HepG2 (cell line): ENCODE measurements around the gene SEC14L2. TPM values are rescaled to one million over a fixed set of nuclear protein-coding genes. Genes with fewer than 3 reads are reported as not detected.

ENCODE experiments used
- ATF7 ChIP-seq, 2 experiments: fragments of 450-650 bp in 1 of 2; sonication (generic) in 1 of 2; formaldehyde crosslinking in 1 of 2; IDR thresholded peaks; 2 replicates each; pipeline versions ENCODE4 v1.4.0 to v1.6.1; 2016 to 2020; ENCODE audit warnings: antibody characterized with exemption in 1 of 2, mild to moderate bottlenecking in 1 of 2, missing genetic modification reagents in 1 of 2
- BCL3 ChIP-seq: sonication (generic); formaldehyde crosslinking; IDR thresholded peaks from 2 replicates; pipeline ENCODE4 v1.5.1; 2020; ENCODE audit warnings: mild to moderate bottlenecking, missing genetic modification reagents, moderate library complexity
- ERF ChIP-seq: IDR thresholded peaks from 2 replicates; pipeline ENCODE4 v1.6.1; 2018; ENCODE audit warnings: missing biosample characterization, missing genetic modification reagents
- FOSL2 ChIP-seq: sonication (generic); formaldehyde crosslinking; IDR thresholded peaks from 2 replicates; pipeline ENCODE4 v1.4.0; 2020; ENCODE audit warnings: missing genetic modification reagents
- FOXA3 ChIP-seq: IDR thresholded peaks from 2 replicates; pipeline ENCODE4 v1.6.1; 2016; ENCODE audit warnings: missing genetic modification reagents, missing compliant biosample characterization
- FOXK2 ChIP-seq: fragments of 450-650 bp; IDR thresholded peaks from 2 replicates; pipeline ENCODE4 v1.6.1; 2016
- FOXO4 ChIP-seq: sonication (generic); formaldehyde crosslinking; conservative IDR thresholded peaks from 2 replicates; pipeline ENCODE4 v1.8.1; 2023; ENCODE audit warnings: missing genetic modification reagents
- GZF1 ChIP-seq: sonication (generic); formaldehyde crosslinking; IDR thresholded peaks from 2 replicates; pipeline ENCODE4 v1.5.1; 2020; ENCODE audit warnings: mild to moderate bottlenecking, missing genetic modification reagents
- HMGXB4 ChIP-seq, 2 experiments: sonication (generic) in 1 of 2; formaldehyde crosslinking in 1 of 2; IDR thresholded peaks; 2 replicates each; pipeline versions ENCODE4 v1.4.0 to v1.6.1; 2018 to 2020; ENCODE audit warnings: missing genetic modification reagents in 2 of 2, borderline replicate concordance in 1 of 2, low read depth in 1 of 2, mild to moderate bottlenecking in 1 of 2, missing biosample characterization in 1 of 2
- HNRNPK ChIP-seq: fragments of 200-400 bp; formaldehyde crosslinking; IDR thresholded peaks from 2 replicates; pipeline ENCODE4 v1.6.1; 2018; ENCODE audit warnings: low read length, low read depth, moderate library complexity, mild to moderate bottlenecking; ENCODE audit not compliant: poor library complexity, severe bottlenecking
- JDP2 ChIP-seq: sonication (generic); formaldehyde crosslinking; IDR thresholded peaks from 2 replicates; pipeline ENCODE4 v1.8.1; 2022; ENCODE audit warnings: missing genetic modification reagents, borderline replicate concordance
- KAT7 ChIP-seq: IDR thresholded peaks from 2 replicates; pipeline ENCODE4 v1.6.1; 2018; ENCODE audit warnings: borderline replicate concordance, missing compliant biosample characterization
- SP2 ChIP-seq: sonication (generic); formaldehyde crosslinking; IDR thresholded peaks from 2 replicates; pipeline ENCODE4 v1.5.1; 2020; ENCODE audit warnings: mild to moderate bottlenecking, missing genetic modification reagents
- TAF15 ChIP-seq: fragments of 200-400 bp; formaldehyde crosslinking; IDR thresholded peaks from one replicate; pipeline ENCODE4 v1.6.1; 2018; ENCODE audit warnings: mild to moderate bottlenecking, low read depth, low read length; ENCODE audit not compliant: poor library complexity, severe bottlenecking
- TOPORS ChIP-seq: sonication (generic); formaldehyde crosslinking; IDR thresholded peaks from 2 replicates; pipeline ENCODE4 v1.8.0; 2023; ENCODE audit warnings: mild to moderate bottlenecking, missing genetic modification reagents
- USF2 ChIP-seq, 2 experiments: sonication (generic) in 1 of 2; formaldehyde crosslinking in 1 of 2; IDR thresholded peaks; 2 replicates each; pipeline versions ENCODE4 v1.5.1 to v1.6.1; 2011 to 2020; ENCODE audit warnings: borderline replicate concordance in 1 of 2, low read depth in 1 of 2, low read length in 1 of 2, mild to moderate bottlenecking in 1 of 2, missing genetic modification reagents in 1 of 2, moderate library complexity in 1 of 2
- ZNF138 ChIP-seq: sonication (generic); formaldehyde crosslinking; IDR thresholded peaks from 2 replicates; pipeline ENCODE4 v1.5.0; 2020; ENCODE audit warnings: mild to moderate bottlenecking, low read depth, missing genetic modification reagents
- ZNF44 ChIP-seq: sonication (generic); formaldehyde crosslinking; IDR thresholded peaks from 2 replicates; pipeline ENCODE4 v1.5.1; 2020; ENCODE audit warnings: mild to moderate bottlenecking, missing genetic modification reagents
- ZNF496 ChIP-seq: sonication (generic); formaldehyde crosslinking; IDR thresholded peaks from 2 replicates; pipeline ENCODE4 v1.8.1; 2023; ENCODE audit warnings: mild to moderate bottlenecking, moderate library complexity, missing genetic modification reagents; ENCODE audit not compliant: insufficient replicate concordance
- ZNF556 ChIP-seq: sonication (generic); formaldehyde crosslinking; IDR thresholded peaks from 2 replicates; pipeline ENCODE4 v1.4.0; 2020; ENCODE audit warnings: mild to moderate bottlenecking, missing genetic modification reagents, borderline replicate concordance
- polyA plus RNA-seq, 8 experiments: library from polyadenylated mRNA; depleted of rRNA in 3 of 8; stranded (reverse) in 7 of 8; unstranded in 1 of 8; fragments of >200 nt; fragmentation: Illumina TruSeq in 4 of 8; extraction: Trizol in 4 of 8; gene quantifications; 2 replicates each; pipeline versions ENCODE4 v1.2.1 to v1.2.3, GENCODE V29; 2011 to 2016; ENCODE audit warnings: low read depth in 4 of 8, missing spikeins in 1 of 8, mixed read lengths in 1 of 8; ENCODE audit not compliant: insufficient read depth in 1 of 8
- total RNA-seq, 5 experiments: library from RNA; depleted of rRNA; stranded (reverse); fragments of >200 nt; fragmentation: Illumina TruSeq; extraction: Trizol; gene quantifications; 2 replicates each; pipeline ENCODE4 v1.2.3, GENCODE V29; 2016; ENCODE audit warnings: low read depth in 1 of 5

Gene SEC14L2
- total and polyA plus RNA-seq, 2 of the 13 experiments (the other 11 are each of a cell fraction or from before 2014, with no cell fraction given), result 4.1 to 5.1 TPM

GRCh38 chr22:30423301-30423958, 26.6 kb downstream of the SEC14L2 start (continued):
- TF ChIP-seq BCL3 (CRISPR knock-in tag) (peak; percentile 87; the same call in 1 of the 2 replicates), ZNF496 (CRISPR knock-in tag) (no peak), FOSL2 (no peak), GZF1 (CRISPR knock-in tag) (no peak; the same call in 1 of the 2 replicates), ZNF556 (CRISPR knock-in tag) (peak; percentile 88), HMGXB4 (CRISPR knock-in tag; IDR thresholded peaks at IDR 0.05; ENCODE audit: borderline replicate concordance in 1 of 2, low read depth in 1 of 2) (peak in 1 of 2 experiments; percentile 74; a peak in 2 of 4 replicates), SP2 (no peak), ZNF138 (CRISPR knock-in tag) (0 out of 2 replicates have a peak, but pooled peaks have one; percentile 15), TAF15 (peak; percentile 96), ATF7 (IDR thresholded peaks at IDR 0.05) (no peak), ATF7 (CRISPR knock-in tag; IDR thresholded peaks at IDR 0.05) (0 out of 2 replicates have a peak, but pooled peaks have one; percentile 53), FOXA3 (no peak), USF2 (IDR thresholded peaks at IDR 0.05; ENCODE audit: low read depth, low read length) (no peak), USF2 (CRISPR knock-in tag; IDR thresholded peaks at IDR 0.05; ENCODE audit: borderline replicate concordance) (no peak; the same call in 1 of the 2 replicates), FOXO4 (CRISPR knock-in tag) (0 out of 2 replicates have a peak, but pooled peaks have one; percentile 64), FOXK2 (no peak), HNRNPK (no peak), KAT7 (CRISPR knock-in tag) (peak; percentile 74; the same call in 1 of the 2 replicates), JDP2 (CRISPR knock-in tag) (no peak), TOPORS (0 out of 2 replicates have a peak, but pooled peaks have one; percentile 49), ZNF44 (CRISPR knock-in tag) (no peak), ERF (CRISPR knock-in tag) (peak; percentile 63; the same call in 1 of the 2 replicates)
